Effector CD8-positive, alpha-beta T cell (primary cell): ENCODE measurements around the gene KIF21B.

Experiments
- DNase-seq: peaks from one replicate; lab custom pipeline; 2025; lab: John Stamatoyannopoulos, UW
- total RNA-seq, 4 experiments: gene quantifications; one replicate each; lab custom pipeline; 2026; lab: John Stamatoyannopoulos, UW

The KIF21B gene, protein sequence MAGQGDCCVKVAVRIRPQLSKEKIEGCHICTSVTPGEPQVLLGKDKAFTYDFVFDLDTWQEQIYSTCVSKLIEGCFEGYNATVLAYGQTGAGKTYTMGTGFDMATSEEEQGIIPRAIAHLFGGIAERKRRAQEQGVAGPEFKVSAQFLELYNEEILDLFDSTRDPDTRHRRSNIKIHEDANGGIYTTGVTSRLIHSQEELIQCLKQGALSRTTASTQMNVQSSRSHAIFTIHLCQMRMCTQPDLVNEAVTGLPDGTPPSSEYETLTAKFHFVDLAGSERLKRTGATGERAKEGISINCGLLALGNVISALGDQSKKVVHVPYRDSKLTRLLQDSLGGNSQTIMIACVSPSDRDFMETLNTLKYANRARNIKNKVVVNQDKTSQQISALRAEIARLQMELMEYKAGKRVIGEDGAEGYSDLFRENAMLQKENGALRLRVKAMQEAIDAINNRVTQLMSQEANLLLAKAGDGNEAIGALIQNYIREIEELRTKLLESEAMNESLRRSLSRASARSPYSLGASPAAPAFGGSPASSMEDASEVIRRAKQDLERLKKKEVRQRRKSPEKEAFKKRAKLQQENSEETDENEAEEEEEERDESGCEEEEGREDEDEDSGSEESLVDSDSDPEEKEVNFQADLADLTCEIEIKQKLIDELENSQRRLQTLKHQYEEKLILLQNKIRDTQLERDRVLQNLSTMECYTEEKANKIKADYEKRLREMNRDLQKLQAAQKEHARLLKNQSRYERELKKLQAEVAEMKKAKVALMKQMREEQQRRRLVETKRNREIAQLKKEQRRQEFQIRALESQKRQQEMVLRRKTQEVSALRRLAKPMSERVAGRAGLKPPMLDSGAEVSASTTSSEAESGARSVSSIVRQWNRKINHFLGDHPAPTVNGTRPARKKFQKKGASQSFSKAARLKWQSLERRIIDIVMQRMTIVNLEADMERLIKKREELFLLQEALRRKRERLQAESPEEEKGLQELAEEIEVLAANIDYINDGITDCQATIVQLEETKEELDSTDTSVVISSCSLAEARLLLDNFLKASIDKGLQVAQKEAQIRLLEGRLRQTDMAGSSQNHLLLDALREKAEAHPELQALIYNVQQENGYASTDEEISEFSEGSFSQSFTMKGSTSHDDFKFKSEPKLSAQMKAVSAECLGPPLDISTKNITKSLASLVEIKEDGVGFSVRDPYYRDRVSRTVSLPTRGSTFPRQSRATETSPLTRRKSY (N-terminal part only)
- 212 to 577 (median 368) reads per million in 4 experiments for total RNA-seq

GRCh38 chr1:201023517-201023902 lies at the start of gene KIF21B:
Gene KIF21B (minus strand): TSS chr1:201023714. CDS start chr1:201023383, 331 bp downstream.
- peak; percentile 86 for DNase-seq

DNA sequence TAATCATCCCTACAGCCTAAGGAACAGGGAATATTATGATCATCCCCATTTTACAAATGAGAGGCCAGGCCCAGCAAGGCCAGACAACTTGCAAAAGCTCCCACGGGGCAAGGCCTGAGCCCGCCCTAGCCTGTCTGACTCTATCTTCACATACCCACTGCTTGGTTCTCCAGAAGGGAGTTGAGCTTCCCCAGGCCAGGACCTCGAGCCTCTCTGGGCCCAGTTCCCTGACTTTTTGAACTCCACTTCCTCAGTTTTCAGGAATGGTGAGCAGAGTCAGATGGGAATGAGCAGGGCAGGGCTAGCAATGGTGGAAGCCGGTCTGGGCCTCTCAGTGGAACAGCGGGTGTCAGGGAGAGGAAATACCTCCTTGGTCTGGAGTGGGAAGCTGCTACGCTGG lies 49.4 kb upstream of the KIF21B start:
- no peak for DNase-seq

DNA sequence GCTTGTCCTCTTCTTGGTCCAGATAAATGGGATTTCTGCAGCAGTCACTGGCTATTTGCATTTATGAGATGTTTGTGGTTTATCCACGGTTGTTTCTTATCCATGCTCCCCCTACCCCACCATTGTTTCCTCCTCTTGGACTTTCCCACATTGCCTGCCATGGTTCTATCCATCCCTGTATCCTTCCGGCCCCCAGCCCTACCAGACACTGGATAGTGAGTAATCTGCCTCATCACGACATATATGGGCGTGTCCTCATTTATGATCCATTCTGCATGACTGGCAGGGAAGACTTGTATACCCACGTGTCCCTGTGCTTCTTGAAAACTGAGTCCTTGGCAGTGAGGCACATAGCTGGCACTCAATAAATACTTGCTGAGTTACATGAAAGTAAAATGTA lies 48.6 kb upstream of the KIF21B start:
- no peak for DNase-seq

- no peak for DNase-seq
Measured at GRCh38 chr1:201069636-201070035, 46.1 kb upstream of the KIF21B start.

DNA sequence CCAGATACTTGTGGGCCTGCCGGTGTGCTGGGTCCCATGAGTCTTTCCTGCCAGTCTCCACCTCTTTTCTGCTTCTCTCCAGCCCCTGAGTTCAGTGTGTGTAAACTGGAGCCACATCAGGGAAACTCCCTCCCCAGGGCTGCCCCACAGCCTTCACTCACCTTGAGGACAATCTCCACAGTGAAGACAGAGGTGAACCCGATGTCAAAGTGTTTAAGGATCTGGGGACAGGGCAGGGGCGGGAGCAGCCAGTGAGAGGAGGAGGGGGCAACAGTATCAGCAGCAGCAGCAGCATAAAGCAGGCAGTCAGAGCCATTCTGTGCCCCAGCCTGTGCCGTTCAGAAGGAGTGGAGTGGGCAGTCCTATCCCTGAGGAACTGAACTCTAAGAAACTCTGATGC lies 45.5 kb upstream of the KIF21B start:
- DNase-seq, result no peak

- DNase-seq, result no peak
Measured at GRCh38 chr1:201066986-201067385, 43.5 kb upstream of the KIF21B start.

GRCh38 chr1:201065686-201066085 lies 42.2 kb upstream of the KIF21B start:
- DNase-seq, result no peak

DNA sequence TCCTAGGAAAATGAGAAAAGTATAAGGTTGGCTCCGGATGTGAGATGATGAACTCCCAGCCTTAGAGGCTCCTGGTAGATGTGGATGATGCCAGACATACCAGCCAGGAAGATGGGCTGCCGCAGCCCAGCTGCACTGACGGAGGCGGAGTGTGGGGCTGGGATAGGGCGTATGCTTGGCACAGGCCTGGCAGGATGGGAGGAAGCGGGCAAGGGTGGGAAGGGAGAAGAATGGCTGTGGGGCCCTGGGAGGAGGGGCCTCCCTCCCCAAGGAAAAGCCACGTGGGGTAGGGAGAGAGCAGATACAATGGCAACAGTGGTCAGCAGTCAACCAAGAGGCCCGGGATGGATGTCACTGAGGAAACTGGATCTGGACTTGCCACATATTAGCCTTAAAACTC lies 41.3 kb upstream of the KIF21B start:
- DNase-seq, result no peak

GRCh38 chr1:201063145-201063544 lies 39.6 kb upstream of the KIF21B start:
- DNase-seq, result no peak

- no peak for DNase-seq
Measured at GRCh38 chr1:201062511-201063091, 39.1 kb upstream of the KIF21B start.

GRCh38 chr1:201061886-201062285 lies 38.4 kb upstream of the KIF21B start:
- no peak for DNase-seq

- DNase-seq, result no peak
Measured at GRCh38 chr1:201061049-201061448, 37.5 kb upstream of the KIF21B start.

GRCh38 chr1:201060586-201060985 lies 37.1 kb upstream of the KIF21B start:
- no peak for DNase-seq

GRCh38 chr1:201059871-201060555 lies 36.5 kb upstream of the KIF21B start:
- DNase-seq, result no peak

DNA sequence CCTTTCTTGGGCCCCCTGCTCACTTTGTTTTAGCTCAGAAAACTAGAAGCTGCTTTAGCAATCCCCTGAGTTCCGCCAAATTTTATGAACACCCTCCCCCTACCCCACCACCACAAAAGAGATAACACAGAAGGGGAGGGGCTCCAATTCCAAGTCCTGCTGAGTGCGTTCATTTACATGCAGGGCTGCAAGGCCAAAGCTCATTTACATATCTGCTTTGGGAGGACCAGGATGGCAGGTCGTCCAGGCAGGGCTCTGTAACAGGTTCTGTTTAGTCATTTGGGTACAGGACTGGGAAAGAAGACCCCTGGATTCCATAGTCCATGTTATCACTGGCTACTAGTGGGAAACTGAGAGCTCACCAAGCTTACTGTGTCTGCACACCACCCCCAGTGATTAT lies 35.9 kb upstream of the KIF21B start:
- DNase-seq, result no peak

- no peak for DNase-seq
Measured at GRCh38 chr1:201054091-201054543, 30.6 kb upstream of the KIF21B start.

DNA sequence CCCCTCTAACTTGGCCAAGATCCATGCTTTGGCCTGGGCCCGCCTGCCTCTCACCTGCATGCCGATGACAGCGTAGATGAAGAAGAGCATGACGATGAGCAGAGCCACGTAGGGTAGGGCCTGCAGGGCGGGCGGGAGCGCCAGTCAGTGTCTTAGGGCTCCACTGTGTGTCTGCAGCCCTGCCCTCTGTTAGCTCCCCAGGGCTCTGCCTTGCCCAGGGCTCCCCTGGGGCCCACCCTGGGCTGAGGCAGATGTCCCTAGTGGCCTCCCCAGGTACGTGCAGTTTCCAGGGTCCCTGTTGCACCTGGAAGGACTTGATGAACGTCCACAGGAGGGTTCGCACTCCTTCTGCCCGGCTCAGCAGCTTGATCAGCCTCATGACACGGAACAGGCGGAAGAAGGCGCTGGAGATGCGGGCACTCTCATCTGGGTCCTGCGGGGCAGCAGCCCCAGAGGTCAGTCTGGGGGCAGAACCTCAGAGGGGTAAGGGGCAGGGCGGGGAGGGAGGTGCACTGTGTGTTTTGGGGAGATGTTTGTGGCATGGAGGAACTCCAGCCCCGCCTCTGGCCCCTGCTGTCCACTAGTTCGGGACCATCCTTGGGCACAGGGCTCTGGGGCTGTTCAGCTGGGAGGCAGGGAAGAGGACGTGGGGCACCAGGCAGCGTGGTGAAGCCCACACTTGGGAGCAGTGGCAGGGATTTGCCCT lies 29.8 kb upstream of the KIF21B start:
- no peak for DNase-seq

DNA sequence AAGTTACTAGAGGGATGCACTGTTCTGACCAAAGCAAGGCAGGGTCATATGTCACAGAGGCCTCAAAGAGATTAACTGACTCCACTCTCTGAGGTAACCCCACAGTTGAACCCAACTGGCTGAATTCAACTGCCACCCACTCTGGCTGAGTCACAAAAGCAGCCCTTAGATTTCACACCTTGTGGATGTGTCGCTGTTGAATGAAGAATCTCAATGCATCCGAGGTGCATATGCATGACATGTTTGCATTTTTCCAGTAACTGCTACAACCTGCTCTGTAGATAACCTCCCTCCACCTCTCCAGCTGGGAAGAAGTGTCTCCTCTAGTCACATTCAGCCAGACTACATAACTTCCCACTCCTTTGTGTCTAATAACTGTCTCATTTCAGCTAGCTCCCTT lies 27.9 kb upstream of the KIF21B start:
- no peak for DNase-seq

DNA sequence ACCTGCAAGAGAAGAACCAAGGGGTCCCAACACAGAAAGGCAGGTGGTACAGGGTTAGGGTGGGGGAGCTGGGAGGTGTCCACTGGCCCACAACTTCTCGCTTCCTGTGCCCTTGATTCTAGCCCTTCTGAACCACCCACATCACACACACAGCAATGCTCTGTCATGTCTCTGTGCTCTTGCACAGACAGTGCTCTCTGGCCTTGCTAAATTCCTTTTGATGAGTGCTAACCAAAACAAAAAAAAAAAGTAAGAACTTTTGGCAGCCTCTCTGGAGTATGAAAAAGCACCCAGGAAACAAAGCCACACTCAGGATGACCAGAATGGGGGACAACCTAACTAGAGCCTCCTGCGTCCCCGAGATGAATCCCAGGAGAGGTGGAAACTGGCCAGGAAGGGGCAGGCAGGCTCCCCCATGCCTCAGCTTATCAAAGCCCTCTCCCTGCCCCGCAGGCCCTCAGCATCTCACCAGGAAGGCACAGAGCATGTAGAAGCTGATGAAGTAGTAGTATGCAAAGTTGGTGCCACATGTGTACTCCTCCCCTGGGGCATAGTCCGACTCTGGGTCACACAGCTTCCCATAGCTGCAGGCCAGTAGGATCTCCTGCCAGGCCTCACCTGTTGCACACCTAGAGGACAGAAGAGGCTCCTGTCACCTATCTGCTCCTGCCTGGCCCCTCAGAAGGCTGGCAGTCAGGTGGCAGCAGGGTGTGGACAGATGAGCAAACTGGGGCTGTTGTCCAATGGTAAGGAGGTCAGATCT lies 27.2 kb upstream of the KIF21B start:
- no peak for DNase-seq
